Epidermal melanocyte (primary cell): Measurements from ENCODE around the gene TNFAIP6.
A peak's percentile ranks its signal among the peaks of the same experiment; 100 is the strongest.
"Not testable (repeated sequence)": the region's sequence is repeated elsewhere in the genome, so short reads cannot be mapped to it uniquely, and the experiment has no call there.

Source experiments
- DNase-seq: peaks from one replicate; pipeline ENCODE4 v3.0.0; 2011; ENCODE audit warnings: low spot score; ENCODE audit not compliant: insufficient read length

Gene TNFAIP6, protein sequence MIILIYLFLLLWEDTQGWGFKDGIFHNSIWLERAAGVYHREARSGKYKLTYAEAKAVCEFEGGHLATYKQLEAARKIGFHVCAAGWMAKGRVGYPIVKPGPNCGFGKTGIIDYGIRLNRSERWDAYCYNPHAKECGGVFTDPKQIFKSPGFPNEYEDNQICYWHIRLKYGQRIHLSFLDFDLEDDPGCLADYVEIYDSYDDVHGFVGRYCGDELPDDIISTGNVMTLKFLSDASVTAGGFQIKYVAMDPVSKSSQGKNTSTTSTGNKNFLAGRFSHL

DNA sequence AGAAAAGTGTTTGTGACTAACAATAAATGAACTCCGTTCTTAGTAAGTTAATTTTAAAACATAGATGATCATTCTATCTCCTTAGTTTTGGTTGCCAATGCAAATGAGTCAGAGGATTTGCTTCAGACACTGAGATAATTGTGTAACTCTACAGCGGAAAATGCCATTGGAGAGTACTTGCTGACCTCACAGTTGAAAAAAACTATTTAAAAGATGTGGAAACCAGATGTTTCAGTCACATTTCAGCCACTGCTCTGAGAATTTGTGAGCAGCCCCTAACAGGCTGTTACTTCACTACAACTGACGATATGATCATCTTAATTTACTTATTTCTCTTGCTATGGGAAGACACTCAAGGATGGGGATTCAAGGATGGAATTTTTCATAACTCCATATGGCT, at the start of gene TNFAIP6:
TSS of gene TNFAIP6 (plus strand) at position 234 of the 400 bp plus-strand sequence. CDS start at position 309, 75 bp downstream.
- peak; percentile 80 for DNase-seq

DNA sequence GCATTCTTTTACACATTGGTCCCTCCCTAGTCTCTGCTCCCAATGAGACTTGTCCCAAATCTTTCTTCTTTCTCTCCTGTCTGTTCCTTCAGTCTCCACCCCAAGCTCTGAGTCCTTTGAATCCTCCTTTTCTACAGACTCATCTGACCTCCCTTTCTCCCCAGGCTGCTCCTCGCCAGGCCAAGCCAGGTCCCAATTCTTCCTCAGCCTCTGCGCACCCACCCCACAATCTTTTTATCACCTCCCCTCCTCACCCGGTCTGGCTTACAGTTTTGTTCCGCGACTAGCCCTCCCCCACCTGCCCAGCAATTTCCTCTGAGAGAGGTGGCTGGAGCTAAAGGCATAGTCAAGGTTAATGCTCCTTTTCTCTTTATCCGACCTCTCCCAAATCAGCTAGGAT, 47.1 kb upstream of the TNFAIP6 start:
- not testable (repeated sequence) for DNase-seq

GRCh38 chr2:151312440-151312839, 45.0 kb upstream of the TNFAIP6 start:
- DNase-seq = not testable (repeated sequence)

DNA sequence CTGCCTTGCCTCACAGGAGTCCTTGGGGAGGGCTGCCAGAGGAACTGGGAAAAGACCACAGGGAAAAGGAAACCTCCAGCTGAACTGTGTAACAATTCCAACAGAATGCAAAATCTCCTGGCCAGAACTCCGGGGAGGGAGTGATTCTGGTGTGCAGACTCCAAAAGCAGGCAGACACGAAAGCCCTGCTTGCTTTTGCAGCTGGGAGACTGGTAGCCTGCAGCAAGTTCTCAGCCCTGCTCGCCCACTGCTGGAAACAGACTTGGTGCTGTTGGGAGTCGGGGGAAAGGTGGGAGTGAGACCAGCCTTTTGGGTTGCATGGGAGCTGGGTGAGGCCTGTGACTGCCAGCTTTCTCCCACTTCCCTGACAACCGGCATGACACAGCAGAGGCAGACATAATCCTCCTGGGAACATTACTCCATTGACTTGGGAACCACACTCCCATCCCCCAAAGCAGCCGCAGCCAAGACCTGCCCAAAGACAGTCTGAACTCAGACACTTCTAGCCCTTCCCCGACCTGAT, 42.0 kb upstream of the TNFAIP6 start:
- no peak for DNase-seq

DNA sequence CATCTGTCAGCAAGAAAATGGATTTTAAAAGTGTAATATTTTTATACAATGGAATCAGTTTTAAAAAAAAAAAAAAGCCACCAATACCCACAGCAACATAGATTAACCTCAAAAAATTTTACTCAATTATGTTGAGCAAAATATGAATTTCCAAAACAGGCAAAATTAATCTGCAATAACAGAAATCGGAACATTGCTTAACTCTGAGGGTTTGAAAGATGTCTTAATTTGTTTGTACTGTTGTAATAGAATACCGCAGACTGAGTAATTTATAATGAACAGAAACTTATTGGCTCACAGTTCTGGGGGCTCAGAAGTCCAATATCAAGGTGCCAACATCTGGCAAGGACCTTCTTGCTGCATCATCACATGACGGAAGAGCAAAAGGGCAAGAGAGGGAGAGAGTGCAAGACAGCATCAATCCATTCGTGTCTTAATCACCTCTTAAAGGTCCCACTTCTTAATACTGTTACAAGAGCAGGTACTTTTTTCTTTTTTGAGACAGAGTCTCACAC, 31.8 kb upstream of the TNFAIP6 start:
- no peak for DNase-seq

GRCh38 chr2:151326554-151326953, 30.8 kb upstream of the TNFAIP6 start:
- DNase-seq = no peak

- no peak for DNase-seq
Observed at GRCh38 chr2:151329998-151330397, 27.4 kb upstream of the TNFAIP6 start.

- no peak for DNase-seq
Observed at GRCh38 chr2:151333083-151333482, 24.3 kb upstream of the TNFAIP6 start.

DNA sequence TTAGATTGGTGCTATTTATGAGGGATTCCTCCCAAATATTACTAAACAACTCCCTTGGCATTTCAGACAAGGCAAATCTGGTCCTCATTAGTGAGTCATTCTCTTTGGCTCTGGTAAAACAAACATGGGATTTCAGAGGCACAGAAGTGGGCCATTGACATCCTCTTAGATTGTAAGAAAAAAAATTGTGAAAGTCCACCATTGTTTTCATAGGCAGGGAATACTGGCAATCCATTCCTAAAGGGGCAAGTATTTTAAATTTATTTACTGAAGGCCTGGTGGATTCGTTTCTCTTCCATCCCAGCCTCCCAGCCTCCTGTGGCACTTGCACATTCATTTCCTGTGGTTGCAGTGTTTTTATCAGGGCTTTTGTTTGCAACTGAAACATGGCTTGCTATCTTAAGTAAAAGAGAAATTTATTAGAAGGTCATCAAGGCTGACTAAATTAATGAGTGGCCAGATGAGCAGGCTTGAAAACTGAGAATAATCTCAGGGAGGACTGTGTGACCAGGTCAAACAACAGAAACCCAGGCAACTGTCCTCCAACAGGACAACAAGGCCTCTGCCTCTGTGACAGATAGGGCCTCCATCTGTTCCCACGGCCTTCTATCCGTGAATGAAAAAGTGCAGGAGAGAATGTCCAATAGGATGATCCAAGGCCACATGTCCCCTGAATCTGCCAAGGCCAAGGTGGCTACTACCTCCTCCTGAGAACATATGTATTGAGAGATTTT, 23.1 kb upstream of the TNFAIP6 start:
- DNase-seq = peak; percentile 50

DNA sequence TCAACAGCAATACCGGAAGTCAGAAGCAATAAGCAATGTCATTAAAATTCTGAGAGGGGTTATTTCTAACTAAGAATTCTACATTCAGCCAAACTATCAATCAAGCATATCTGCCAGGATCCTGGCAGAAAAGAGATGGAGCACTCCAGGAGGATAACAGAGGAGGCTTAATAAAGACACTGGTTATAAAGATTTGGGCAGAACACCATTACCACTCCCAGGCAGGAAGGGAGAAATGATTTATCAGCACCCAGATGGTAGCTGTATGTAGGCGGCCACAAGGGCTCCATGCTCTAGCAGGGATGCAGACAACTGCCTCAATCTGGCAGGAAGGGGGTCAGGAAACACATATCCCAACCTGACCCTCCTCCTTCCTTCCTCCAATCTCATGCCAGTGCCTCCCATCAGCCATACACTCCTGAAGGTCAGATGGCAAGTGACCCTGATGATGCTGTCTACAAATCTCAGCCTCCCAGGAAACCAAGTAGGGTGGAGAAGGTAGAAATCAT, 20.5 kb upstream of the TNFAIP6 start:
- DNase-seq = no peak

GRCh38 chr2:151337643-151338042, 19.7 kb upstream of the TNFAIP6 start:
- DNase-seq = no peak

DNA sequence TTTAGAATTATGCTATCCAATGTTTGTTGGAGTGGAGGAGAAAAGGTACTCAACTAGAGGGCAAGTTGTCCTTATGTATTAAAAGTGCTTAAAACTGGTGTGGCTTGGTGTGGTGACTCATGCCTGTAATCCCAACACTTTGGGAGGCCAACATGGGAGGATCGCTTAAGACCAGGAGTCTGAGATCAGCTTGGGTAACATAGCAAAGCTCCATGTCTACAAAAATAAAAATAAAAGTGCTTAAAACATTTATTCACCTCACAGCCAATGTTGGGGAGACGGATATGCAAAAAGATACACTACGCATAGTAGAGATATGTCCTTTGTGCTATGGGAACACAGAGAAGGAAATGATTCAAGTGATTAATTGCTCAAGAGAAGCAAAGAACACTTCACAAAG, 19.3 kb upstream of the TNFAIP6 start:
- no peak for DNase-seq

DNA sequence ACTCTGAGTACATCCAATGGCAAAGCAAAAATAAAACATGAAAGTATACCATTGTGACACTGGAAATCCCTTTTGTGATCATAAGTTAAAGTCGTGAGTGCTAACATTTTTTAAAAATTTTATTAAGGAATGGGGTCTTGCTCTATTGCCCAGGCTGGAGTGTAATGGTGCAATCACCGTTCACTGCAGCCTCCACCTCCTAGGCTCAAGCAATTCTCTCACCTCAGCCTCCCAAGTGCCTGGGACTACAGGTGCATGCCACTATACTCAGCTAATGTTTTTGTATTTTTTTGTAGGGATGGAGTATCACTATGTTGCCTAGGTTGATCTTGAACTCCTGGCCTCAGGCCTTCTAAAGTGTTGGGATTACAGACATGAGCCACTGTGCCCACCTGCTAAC, 14.3 kb upstream of the TNFAIP6 start:
- no peak for DNase-seq

GRCh38 chr2:151344191-151344590, 13.2 kb upstream of the TNFAIP6 start:
- DNase-seq = not testable (repeated sequence)

DNA sequence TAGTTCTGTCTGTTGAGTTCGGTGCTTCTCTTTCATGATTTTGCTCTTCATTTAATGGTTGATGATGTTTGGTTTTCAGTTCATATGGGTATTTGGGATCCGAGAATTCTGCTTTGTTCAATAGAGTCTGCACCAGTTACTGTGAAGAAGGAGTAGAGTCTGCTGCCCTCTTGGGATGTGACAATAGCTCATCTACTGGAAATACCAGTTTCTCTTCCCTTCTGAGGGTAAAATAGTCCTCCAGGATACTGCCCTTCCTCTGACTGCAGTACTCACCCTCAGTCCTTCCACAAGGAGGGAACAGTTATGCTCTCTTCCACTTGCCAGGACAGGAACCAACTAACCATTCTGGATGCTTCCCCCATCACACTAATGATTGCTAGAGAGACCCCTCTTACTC, 12.5 kb upstream of the TNFAIP6 start:
- DNase-seq = no peak

DNA sequence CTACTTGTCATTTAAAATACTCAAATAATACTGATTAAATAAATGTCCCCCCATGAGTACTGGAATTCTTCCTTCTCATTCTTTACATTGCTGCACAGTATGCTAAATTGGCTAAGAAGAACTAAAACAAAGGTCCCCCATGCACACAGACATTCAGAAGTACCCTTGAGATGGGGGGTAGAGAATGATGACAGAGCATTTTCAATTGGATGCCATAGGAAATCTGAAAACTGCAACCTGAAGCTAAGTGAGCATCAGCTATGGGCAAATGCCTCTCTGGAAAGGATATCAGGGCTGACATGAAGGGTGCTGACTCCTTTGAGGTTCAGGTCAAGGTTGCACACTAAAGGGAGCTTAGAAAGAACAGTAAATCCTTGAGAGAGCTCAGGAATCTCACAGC, 10.1 kb upstream of the TNFAIP6 start:
- DNase-seq = no peak

DNA sequence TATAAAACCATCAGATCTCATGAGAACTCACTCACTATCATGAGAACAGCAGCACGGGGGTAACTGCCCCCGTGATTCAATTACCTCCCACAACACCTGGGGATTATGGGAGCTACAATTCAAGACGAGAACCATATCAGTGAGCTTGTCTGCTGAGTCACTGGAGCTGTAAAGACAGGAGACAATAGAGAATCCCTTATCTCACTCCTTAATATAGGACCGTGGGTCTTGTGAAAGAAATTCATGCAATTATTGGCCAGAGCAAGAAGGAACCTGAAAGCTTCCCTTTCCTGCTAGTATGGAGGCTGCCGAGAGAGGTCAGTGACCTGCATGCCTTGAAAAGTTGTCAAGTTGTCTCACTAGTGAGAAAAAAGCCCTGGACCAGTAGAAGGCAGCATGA, 9.5 kb upstream of the TNFAIP6 start:
- DNase-seq = no peak

DNA sequence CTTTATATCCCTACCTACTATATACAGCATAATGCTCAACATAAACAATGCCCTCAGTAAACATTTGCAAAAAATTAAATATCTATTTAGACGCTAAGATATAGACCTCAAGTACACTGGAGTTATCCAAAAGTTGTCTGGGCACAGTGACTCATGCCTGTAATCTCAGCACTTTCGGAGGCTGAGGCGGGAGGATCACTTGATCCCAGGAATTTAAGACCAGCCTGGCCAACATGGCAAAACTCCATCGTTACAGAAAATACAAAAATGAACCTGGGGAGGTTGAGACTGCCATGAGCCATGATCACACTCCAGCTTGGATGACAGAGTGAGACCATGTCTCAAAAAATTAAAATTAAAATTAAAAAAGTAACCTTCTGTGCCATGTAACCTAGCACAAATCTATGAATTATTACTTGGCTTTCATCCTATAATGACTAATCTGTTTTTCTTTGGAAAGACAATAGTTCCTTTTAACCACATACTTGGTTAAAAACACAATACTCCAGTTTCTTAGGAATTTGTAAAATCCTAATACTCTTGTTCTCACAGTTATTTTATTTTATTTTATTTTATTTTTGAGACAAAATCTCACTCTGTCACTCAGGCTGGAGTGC, 6.7 kb upstream of the TNFAIP6 start:
- no peak for DNase-seq

DNA sequence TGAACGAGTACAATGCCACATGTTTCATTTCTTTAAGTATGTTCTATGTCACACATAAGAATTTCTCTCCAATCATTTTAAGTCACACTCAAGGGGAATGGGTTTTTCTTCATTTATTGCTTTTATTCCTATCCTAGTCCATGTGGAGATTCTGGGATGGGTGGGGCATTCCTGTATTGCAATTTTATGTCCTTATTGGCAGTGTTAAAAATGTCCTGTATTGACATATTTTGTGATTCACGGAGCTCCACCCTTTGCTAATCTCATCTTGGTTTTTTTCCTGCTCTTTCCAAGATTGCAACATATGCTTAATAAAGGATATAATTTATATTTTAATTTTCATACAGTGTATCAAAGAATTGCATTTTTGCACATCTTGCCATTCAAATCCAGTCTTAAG, 3.4 kb upstream of the TNFAIP6 start:
- no peak for DNase-seq

- no peak for DNase-seq
Observed at GRCh38 chr2:151354807-151355206, 2.6 kb upstream of the TNFAIP6 start.

- DNase-seq = no peak
Observed at GRCh38 chr2:151358166-151358970, 976 bp downstream of the TNFAIP6 start.
